GM12892 (cell line): Measurements from ENCODE around the gene RUVBL2.

Experiments
- POLR2A ChIP-seq: IDR thresholded peaks from 2 replicates; pipeline ENCODE4 v1.6.1; 2011; ENCODE audit warnings: low read depth, low read length, control low read depth
- TAF1 ChIP-seq: IDR thresholded peaks from 2 replicates; pipeline ENCODE4 v1.6.1; 2011; ENCODE audit warnings: low read depth, mild to moderate bottlenecking, control low read depth, low read length, borderline replicate concordance

- TF ChIP-seq TAF1 (no peak), POLR2A (no peak)
Observed at GRCh38 chr19:49014123-49014869, 20.6 kb downstream of the RUVBL2 start.
